Measurements from ENCODE around the gene C22orf15. TPM values are rescaled to one million over a fixed set of nuclear protein-coding genes. Genes with fewer than 3 reads are reported as not detected.

C22orf15 gene
- total RNA-seq, 4 donors from 2014 or later: not detected

- peak in 1 of 6 experiments; percentile 7 for TF ChIP-seq CTCF (IDR thresholded peaks at IDR 0.05)
- no peak for TF ChIP-seq POLR2A (IDR thresholded peaks at IDR 0.05)
- Histone ChIP-seq H3K4me3 (peak within 1 kb of the TSS; percentile 35 to 65 (median 55)), H3K27ac (peak within 1 kb of the TSS; percentile 25 to 77 (median 44)), H3K9me3 (no peaks in the 10 kb centered on the region), H3K27me3 (no peaks in the 10 kb centered on the region), H3K36me3 (no peaks in the 10 kb centered on the region), H3K4me1 (peaks cover 0 to 41% (median 23%) of the 10 kb centered on the region in 4 donors)
- DNase-seq: peak; percentile 77 to 82 (median 79)
These were observed 10.1 kb downstream of the C22orf15 start, which contains the start of gene MMP11 for GRCh38 chr22:23772649-23773473. MMP11 (plus strand) TSS chr22:23772849; CDS start chr22:23772871, 22 bp downstream.

GRCh38 chr22:23773483-23774113, 10.8 kb downstream of the C22orf15 start:
- peak overlapping the region in 2 of 4 donors; percentile 55 to 65 for H3K4me3 ChIP-seq
- DNase-seq: no peak
- no peaks in the 10 kb centered on the region for H3K9me3 ChIP-seq
- H3K36me3 ChIP-seq: no peaks in the 10 kb centered on the region
- no peak for TF ChIP-seq CTCF (IDR thresholded peaks at IDR 0.05)
- H3K4me1 ChIP-seq: peaks cover 0 to 39% (median 20%) of the 10 kb centered on the region in 4 donors
- no peaks in the 10 kb centered on the region for H3K27me3 ChIP-seq
- peak overlapping the region in 1 of 4 donors; percentile 77 for H3K27ac ChIP-seq

GRCh38 chr22:23774114-23774921, 11.5 kb downstream of the C22orf15 start:
- Histone ChIP-seq H3K27ac (no peak overlapping the region), H3K36me3 (no peaks in the 10 kb centered on the region), H3K27me3 (no peaks in the 10 kb centered on the region), H3K4me1 (peaks cover 0 to 32% (median 16%) of the 10 kb centered on the region in 4 donors), H3K9me3 (no peaks in the 10 kb centered on the region), H3K4me3 (no peak overlapping the region)
- no peak for DNase-seq
- TF ChIP-seq CTCF (IDR thresholded peaks at IDR 0.05) (no peak), POLR2A (IDR thresholded peaks at IDR 0.05) (no peak)

DNA sequence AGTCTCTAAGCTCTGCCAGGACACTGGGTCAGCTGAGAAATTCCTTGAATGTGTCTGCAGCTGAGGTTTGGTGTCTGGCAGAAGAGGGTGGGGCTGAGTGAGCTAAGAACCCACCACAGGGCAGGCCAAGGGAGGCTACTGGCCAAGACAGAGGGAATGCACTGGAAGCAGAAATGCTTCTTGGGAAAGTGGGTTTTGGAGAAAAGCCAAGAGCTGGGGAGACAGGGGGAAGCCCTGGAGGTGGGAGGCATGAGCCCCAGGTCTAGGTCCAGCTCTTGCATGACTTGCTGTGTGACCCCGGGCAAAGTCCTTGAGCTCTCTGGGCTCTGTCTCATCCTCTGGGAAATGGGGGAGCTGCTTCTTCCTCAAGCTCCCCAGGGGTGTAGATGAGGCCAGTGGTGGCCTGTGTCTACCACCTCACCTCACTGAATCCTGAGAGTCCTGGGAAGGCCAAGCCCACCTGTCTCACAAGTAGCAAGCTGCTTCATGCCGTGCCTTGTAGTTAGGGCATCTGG, 12.2 kb downstream of the C22orf15 start:
- Histone ChIP-seq H3K36me3 (no peaks in the 10 kb centered on the region), H3K4me1 (peaks cover 0 to 31% (median 14%) of the 10 kb centered on the region in 4 donors), H3K27me3 (no peaks in the 10 kb centered on the region), H3K9me3 (no peaks in the 10 kb centered on the region), H3K27ac (no peak overlapping the region), H3K4me3 (no peak overlapping the region)
- no peak for DNase-seq
- TF ChIP-seq CTCF (IDR thresholded peaks at IDR 0.05) (no peak), POLR2A (IDR thresholded peaks at IDR 0.05) (no peak)

- TF ChIP-seq CTCF (IDR thresholded peaks at IDR 0.05) (no peak), POLR2A (IDR thresholded peaks at IDR 0.05) (no peak)
- DNase-seq: no peak
- no peak overlapping the region for H3K27ac ChIP-seq
- no peaks in the 10 kb centered on the region for H3K27me3 ChIP-seq
- H3K9me3 ChIP-seq: no peaks in the 10 kb centered on the region
- H3K36me3 ChIP-seq: no peaks in the 10 kb centered on the region
- H3K4me1 ChIP-seq: peaks cover 0 to 30% (median 14%) of the 10 kb centered on the region in 4 donors
- no peak overlapping the region for H3K4me3 ChIP-seq
These were observed 13.1 kb downstream of the C22orf15 start for GRCh38 chr22:23775779-23776375.
